GM18520 (cell line): ENCODE data around the gene CNTN6.

Experiments
- ATAC-seq: cut with Tn5 transposase; IDR thresholded peaks from one replicate; pipeline ENCODE4 v1.9.1; 2021; ENCODE audit not compliant: unreplicated experiment

The CNTN6 gene

DNA sequence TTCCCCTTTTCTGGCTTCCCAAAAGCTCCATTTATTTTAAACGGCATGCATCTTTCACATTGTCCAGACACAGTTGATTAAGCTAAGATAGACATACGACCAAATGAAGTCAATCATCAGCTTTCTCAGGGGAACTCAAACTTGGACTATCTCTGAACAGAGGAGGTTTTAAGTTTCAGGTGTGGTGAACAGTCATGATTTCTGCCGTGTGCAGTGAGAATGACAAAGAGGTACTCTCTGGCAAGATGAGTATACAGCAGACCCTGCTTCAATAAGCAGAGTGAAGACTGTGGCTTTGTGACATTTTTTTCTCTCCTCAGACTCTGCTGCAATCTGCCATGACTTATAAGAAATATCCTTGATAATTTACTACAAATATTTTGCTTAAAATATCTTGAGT, 307.7 kb downstream of the CNTN6 start:
- ATAC-seq, result no peak

DNA sequence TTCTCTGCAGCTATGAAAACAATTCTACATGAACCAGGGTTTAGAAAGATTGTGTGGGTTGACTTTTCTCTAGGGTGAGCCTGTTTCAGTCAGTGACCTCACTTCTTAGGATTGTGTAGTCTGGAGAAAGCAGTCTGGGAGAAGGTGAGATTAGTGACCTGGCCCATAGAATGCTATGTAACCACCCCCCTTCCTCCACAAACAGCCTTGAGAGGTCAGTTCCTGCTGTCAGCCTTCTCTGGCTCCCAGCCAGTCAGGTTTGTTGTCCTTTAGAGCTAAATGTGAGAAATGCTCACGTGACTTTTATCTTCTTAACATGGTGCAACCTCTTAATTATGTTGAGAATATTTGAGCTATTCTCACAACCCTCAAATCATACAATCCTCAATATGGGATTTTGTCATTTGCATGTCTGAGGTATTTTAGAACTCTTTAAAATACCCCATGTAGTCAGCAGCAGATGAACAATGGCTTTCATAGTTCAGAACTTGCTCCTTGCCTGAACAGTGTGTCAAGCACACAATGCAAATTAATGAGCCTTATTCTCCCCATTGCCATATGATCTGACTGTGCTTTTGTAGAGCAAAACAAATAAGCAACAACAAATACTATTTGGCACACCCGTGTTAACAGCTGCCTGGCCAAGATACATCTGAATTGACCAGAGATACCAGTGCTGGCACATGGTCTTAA, 311.6 kb downstream of the CNTN6 start:
- no peak for ATAC-seq

DNA sequence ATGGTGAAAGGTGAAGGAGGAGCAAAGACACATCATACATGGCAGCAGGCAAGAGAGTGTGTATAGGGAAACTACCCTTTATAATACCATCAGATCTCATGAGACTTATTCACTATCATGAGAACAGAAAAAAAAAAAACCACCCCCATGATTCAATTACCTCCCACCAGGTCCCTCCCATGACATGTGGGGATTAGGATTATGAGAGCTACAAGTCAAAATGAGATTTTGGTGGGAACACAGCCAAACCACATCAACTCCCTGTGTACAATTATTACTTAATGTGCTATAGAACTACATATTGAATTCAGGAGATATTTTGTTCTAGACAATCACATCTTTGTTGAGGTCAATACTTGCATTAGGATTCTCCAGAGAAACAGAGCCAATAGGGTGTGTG, 313.4 kb downstream of the CNTN6 start:
- ATAC-seq, result no peak

DNA sequence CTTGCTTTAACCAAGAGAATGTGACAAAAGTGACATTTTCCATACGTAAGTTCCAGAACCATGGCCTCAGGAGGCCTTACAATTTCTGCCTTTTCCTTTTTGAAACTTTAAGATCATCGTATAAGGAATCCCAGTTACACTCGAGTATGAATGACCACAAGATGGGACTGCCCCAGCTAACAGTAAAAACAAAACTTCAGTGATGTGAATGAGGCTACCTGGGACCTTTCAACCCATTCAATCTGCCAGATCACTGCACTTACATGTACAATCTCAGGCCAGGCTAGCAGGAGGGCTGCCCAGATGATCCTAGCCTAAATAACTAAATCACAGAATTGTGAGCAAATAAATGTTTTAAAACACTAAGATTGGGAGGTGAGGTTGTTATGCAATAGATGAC, 328.8 kb downstream of the CNTN6 start:
- peak; percentile 80 for ATAC-seq

DNA sequence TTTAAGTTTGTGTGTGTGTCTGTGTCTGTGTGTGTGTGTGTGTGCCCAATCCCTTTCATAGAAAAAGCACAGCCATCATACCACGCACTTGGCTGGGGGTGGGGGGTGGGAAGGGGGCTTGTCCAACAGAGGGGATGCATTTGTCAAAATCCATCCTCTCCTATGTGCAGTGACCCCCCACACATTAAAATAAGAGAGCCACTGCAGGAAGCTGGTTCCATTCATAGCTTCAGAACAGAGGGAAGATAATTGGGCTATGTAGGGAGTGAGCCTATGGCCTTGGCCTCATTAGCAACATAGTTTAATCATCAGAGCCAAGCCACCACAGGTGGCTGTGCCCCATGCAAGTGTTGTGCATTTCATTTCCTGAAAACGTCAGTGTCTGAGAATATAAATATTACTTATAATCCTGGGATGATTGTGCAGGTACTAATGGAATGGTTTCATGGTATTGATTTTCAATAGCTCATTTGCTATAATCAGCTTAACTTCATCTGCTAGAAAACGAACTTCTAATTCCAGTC, 330.8 kb downstream of the CNTN6 start:
- ATAC-seq, result no peak

DNA sequence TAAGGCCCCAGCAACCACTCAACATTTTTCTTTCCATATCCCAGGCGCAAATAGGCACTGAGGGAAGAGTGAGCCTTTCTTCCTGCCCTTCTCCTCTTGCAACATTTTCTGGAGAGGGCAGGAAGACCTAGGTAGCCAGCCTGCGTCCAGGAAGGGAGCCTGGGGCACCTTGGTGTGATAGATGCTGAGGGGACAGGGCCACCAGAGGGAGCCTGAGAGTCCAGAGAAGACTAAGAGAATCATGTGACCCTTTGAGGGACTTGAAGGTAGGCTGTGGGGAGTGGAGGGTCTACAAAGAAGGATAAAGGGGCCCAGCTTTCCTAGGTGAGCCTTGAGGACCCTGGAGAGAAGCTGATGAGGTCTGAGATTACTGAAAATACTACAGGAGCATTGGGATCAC, 346.6 kb downstream of the CNTN6 start:
- ATAC-seq, result no peak

DNA sequence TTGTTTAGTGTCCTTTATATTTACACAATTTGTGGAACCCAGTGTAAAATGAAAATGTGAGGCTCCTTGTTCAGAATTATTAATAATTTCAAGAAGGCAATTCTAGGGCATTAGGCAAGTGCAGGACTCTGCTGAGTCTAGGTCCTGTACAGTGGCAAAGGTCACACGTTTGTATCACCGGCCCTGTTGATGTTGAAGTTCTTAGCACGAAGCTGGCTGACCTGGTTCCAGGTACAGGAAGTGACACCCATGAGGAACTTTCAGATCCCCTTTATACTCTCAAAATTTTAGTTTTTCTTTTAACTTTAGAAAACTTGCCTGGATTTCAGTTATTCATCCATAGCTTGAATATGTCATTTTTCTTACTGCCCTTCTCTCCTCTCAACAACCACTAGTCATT, 349.4 kb downstream of the CNTN6 start:
- ATAC-seq, result no peak

DNA sequence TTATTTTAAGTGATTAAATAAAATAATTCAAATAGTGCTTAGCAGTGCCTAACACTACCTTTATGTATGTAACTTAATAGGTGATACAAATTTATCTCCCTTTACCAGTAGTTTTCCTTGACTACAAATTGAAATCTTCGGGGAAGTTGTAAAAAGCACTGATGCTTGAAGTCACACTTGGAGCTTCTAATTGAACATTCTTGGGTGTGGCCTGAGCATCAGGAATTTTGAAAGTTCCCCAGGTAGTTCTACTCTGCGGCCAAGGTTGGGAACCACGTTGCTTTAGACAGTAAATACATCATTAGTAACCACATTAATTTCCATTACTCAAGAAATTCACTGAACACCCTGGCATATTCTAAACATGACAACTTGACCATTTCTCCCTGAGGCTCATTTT, 351.4 kb downstream of the CNTN6 start:
- ATAC-seq, result no peak

DNA sequence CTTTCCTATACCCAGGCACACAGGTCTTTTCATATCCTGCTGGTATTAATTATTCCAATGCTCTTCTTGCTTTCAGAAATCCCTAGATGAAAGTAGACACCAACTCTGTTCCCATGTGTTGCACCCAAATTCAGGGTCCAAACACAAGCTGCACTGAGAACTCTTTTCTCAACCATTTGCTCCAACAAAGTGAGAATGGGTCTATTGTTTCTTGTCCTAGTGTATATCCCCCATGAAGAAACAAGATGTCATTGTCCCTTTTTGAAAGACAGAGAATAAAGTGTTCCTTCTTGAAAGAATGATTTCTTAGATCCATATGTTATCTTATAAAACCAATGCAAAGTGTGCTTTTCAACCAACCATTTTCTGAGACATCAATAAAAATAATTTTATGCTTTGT, 353.7 kb downstream of the CNTN6 start:
- no peak for ATAC-seq

DNA sequence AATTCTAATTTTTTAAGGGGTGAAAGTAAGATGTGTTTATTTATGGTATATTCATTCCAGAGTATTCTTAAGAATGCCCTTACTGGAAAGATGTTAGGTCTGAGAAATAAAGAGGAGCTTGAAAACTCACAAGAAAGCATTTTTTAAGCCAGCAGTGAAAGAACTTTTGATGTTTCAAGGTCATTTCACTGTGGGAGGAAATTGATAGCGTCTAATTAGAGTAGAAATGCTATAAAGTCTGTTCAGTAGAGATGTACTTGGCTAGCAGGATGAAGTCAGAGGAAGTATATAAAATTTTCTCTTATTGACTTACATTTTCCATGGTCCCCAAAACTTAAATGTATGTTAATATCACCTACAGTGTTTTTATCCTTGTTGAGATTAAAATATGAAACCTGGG, 354.6 kb downstream of the CNTN6 start:
- ATAC-seq, result no peak

DNA sequence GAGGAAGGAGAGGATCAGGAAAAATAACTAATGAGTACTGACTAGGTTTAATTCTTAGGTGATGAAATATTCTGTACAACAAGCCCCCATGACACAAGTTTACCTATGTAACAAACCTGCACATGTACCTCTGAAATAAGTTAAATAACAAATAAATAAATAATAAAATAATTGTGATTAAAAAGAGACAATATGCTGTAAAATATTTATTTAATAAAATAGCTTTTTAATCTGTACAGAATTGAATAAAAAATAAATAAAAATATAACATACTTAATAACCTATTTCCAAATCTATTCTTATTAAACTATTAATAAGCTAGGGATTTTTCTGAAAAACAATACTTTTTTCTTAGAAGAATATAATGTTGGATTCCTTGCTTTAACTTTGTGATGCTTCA, 355.6 kb downstream of the CNTN6 start:
- ATAC-seq, result no peak
